Astrocyte (in vitro differentiated cells and primary cell): Measurements from ENCODE around the gene RNF180. TPM values are rescaled to one million over a fixed set of nuclear protein-coding genes. Genes with fewer than 3 reads are reported as not detected.

ENCODE experiments used
- DNase-seq: peaks from one replicate; pipeline ENCODE4 v3.0.0-alpha.2; 2010; ENCODE audit warnings: low read depth
- FAIRE-seq: peaks from 2 replicates; lab custom pipeline; 2011; peaks lifted over from hg19 to GRCh38; lab: Jason Lieb, UNC
- H2AFZ ChIP-seq: 2 replicates; pipeline ENCODE4 v1.6.0; 2012; ENCODE audit warnings: low read depth, low read length, inconsistent platforms
- H3K27ac ChIP-seq: 2 replicates; pipeline ENCODE4 v1.5.1; 2011; ENCODE audit warnings: low read depth, low read length, inconsistent platforms
- H3K27me3 ChIP-seq: 2 replicates; pipeline ENCODE4 v1.6.0; 2011; ENCODE audit warnings: low read length, inconsistent platforms; ENCODE audit not compliant: insufficient read depth
- H3K36me3 ChIP-seq: 2 replicates; pipeline ENCODE4 v1.5.1; 2011; ENCODE audit warnings: low read length, inconsistent platforms; ENCODE audit not compliant: insufficient read depth
- H3K4me1 ChIP-seq: 2 replicates; pipeline ENCODE4 v1.5.1; 2011; ENCODE audit warnings: low read length, inconsistent platforms; ENCODE audit not compliant: insufficient read depth
- H3K4me2 ChIP-seq: 2 replicates; pipeline ENCODE4 v1.6.0; 2012; ENCODE audit warnings: low read length, inconsistent platforms
- H3K4me3 ChIP-seq: 2 replicates; pipeline ENCODE4 v1.5.1; 2011; ENCODE audit warnings: low read depth, mild to moderate bottlenecking, low read length, inconsistent platforms; ENCODE audit not compliant: insufficient read depth
- H3K79me2 ChIP-seq: 2 replicates; pipeline ENCODE4 v1.6.0; 2012; ENCODE audit warnings: mild to moderate bottlenecking, low read length, inconsistent platforms; ENCODE audit not compliant: insufficient read depth
- H3K9ac ChIP-seq: 2 replicates; pipeline ENCODE4 v1.6.0; 2012; ENCODE audit warnings: mild to moderate bottlenecking, low read length, inconsistent platforms
- H3K9me3 ChIP-seq: 2 replicates; pipeline ENCODE4 v1.5.1; 2012; ENCODE audit warnings: low read depth, mild to moderate bottlenecking, low read length, inconsistent platforms; ENCODE audit not compliant: insufficient read depth
- H4K20me1 ChIP-seq: 2 replicates; pipeline ENCODE4 v1.6.0; 2012; ENCODE audit warnings: low read length, inconsistent platforms; ENCODE audit not compliant: insufficient read depth
- H3K27ac Mint-ChIP-seq: one replicate; pipeline ENCODE4 v1.8.0; 2021; ENCODE audit warnings: mild to moderate bottlenecking, mixed read lengths; ENCODE audit not compliant: unreplicated experiment
- H3K27me3 Mint-ChIP-seq: one replicate; pipeline ENCODE4 v1.8.0; 2021; ENCODE audit warnings: low read depth, mixed read lengths; ENCODE audit not compliant: unreplicated experiment
- H3K36me3 Mint-ChIP-seq: one replicate; pipeline ENCODE4 v1.8.0; 2021; ENCODE audit warnings: low read depth, mixed read lengths; ENCODE audit not compliant: unreplicated experiment
- H3K4me1 Mint-ChIP-seq: one replicate; pipeline ENCODE4 v1.8.0; 2021; ENCODE audit warnings: low read depth, mixed read lengths; ENCODE audit not compliant: unreplicated experiment
- H3K4me3 Mint-ChIP-seq: one replicate; pipeline ENCODE4 v1.8.0; 2021; ENCODE audit warnings: mild to moderate bottlenecking, moderate library complexity, mixed read lengths; ENCODE audit not compliant: unreplicated experiment
- H3K9me3 Mint-ChIP-seq: one replicate; pipeline ENCODE4 v1.8.0; 2021; ENCODE audit warnings: mild to moderate bottlenecking, mixed read lengths; ENCODE audit not compliant: unreplicated experiment
- CTCF ChIP-seq: IDR thresholded peaks from 2 replicates; pipeline ENCODE4 v1.5.1; 2011; ENCODE audit warnings: low read depth, mild to moderate bottlenecking, inconsistent platforms, low read length, moderate library complexity; ENCODE audit not compliant: insufficient read depth
- EZH2 ChIP-seq: IDR thresholded peaks from 2 replicates; pipeline ENCODE4 v1.6.1; 2012; ENCODE audit warnings: mild to moderate bottlenecking, low read length, inconsistent platforms; ENCODE audit not compliant: insufficient read depth
- total RNA-seq: library from RNA; stranded (reverse); gene quantifications from 2 replicates; pipeline ENCODE4 v1.2.1, GENCODE V29; 2021

The RNF180 gene
- total RNA-seq, 1 donor from 2014 or later = 5.4 TPM

- FAIRE-seq = no peak
- H3K4me3 Mint-ChIP-seq = no peak overlapping the region
These were observed 175.7 kb downstream of the RNF180 start for GRCh38 chr5:64341340-64341739.

GRCh38 chr5:64344501-64344900 is 178.9 kb downstream of the RNF180 start:
- Histone ChIP-seq H4K20me1 (no peaks in the 10 kb centered on the region), H3K4me2 (no peak overlapping the region), H2AFZ (no peak overlapping the region), H3K9me3 (no peaks in the 10 kb centered on the region), H3K9ac (no peak overlapping the region), H3K36me3 (no peaks in the 10 kb centered on the region), H3K79me2 (no peaks in the 10 kb centered on the region), H3K27ac (no peak overlapping the region), H3K27me3 (no peaks in the 10 kb centered on the region), H3K4me1 (peaks cover under 1% of the 10 kb centered on the region), H3K4me3 (no peak overlapping the region)
- no peak overlapping the region for H3K4me3 Mint-ChIP-seq
- DNase-seq (no peak), FAIRE-seq (no peak)
- H3K4me1 Mint-ChIP-seq = no peaks in the 10 kb centered on the region
- H3K9me3 Mint-ChIP-seq = peaks cover 3% of the 10 kb centered on the region
- no peaks in the 10 kb centered on the region for H3K27me3 Mint-ChIP-seq
- no peak overlapping the region for H3K27ac Mint-ChIP-seq
- TF ChIP-seq EZH2 (no peak), CTCF (no peak)
- H3K36me3 Mint-ChIP-seq = peaks cover 2% of the 10 kb centered on the region

More at GRCh38 chr5:64341340-64341739, 175.7 kb downstream of the RNF180 start:
- Mint-ChIP-seq H3K27ac (no peak overlapping the region), H3K27me3 (no peaks in the 10 kb centered on the region), H3K4me1 (no peaks in the 10 kb centered on the region), H3K36me3 (peaks cover 2% of the 10 kb centered on the region), H3K9me3 (peaks cover 3% of the 10 kb centered on the region)
- Histone ChIP-seq H3K4me1 (peaks cover 3% of the 10 kb centered on the region), H3K27me3 (no peaks in the 10 kb centered on the region), H3K27ac (no peak overlapping the region), H3K9me3 (no peaks in the 10 kb centered on the region), H2AFZ (no peak overlapping the region), H3K4me3 (no peak overlapping the region), H3K79me2 (no peaks in the 10 kb centered on the region), H3K36me3 (no peaks in the 10 kb centered on the region), H3K9ac (no peak overlapping the region), H3K4me2 (no peak overlapping the region), H4K20me1 (no peaks in the 10 kb centered on the region)
- no peak for DNase-seq
- no peak for TF ChIP-seq CTCF
- no peak for TF ChIP-seq EZH2

GRCh38 chr5:64347309-64347708 is 181.7 kb downstream of the RNF180 start:
- Mint-ChIP-seq H3K4me1 (no peaks in the 10 kb centered on the region), H3K27ac (no peak overlapping the region), H3K36me3 (peaks cover 2% of the 10 kb centered on the region), H3K4me3 (no peak overlapping the region), H3K27me3 (no peaks in the 10 kb centered on the region), H3K9me3 (peaks cover 8% of the 10 kb centered on the region)
- no peaks in the 10 kb centered on the region for H3K79me2 ChIP-seq
- no peak overlapping the region for H2AFZ ChIP-seq
- no peaks in the 10 kb centered on the region for H3K36me3 ChIP-seq
- FAIRE-seq (no peak), DNase-seq (no peak)
- no peak overlapping the region for H3K9ac ChIP-seq
- H3K27ac ChIP-seq = no peak overlapping the region
- no peaks in the 10 kb centered on the region for H3K27me3 ChIP-seq
- no peaks in the 10 kb centered on the region for H3K4me1 ChIP-seq
- no peak overlapping the region for H3K4me2 ChIP-seq
- TF ChIP-seq CTCF (no peak), EZH2 (no peak)
- H3K9me3 ChIP-seq = no peaks in the 10 kb centered on the region
- no peaks in the 10 kb centered on the region for H4K20me1 ChIP-seq
- H3K4me3 ChIP-seq = no peak overlapping the region
